HK-2 (cell line): ENCODE results near the gene ZNF821.
"Not testable (repeated sequence)": the region's sequence is repeated elsewhere in the genome, so short reads cannot be mapped to it uniquely, and the experiment has no call there.

Experiments used
- DNase-seq: peaks from one replicate; pipeline ENCODE4 v3.0.0-alpha.2; 2018; ENCODE audit not compliant: unreplicated experiment

ZNF821 gene

DNA sequence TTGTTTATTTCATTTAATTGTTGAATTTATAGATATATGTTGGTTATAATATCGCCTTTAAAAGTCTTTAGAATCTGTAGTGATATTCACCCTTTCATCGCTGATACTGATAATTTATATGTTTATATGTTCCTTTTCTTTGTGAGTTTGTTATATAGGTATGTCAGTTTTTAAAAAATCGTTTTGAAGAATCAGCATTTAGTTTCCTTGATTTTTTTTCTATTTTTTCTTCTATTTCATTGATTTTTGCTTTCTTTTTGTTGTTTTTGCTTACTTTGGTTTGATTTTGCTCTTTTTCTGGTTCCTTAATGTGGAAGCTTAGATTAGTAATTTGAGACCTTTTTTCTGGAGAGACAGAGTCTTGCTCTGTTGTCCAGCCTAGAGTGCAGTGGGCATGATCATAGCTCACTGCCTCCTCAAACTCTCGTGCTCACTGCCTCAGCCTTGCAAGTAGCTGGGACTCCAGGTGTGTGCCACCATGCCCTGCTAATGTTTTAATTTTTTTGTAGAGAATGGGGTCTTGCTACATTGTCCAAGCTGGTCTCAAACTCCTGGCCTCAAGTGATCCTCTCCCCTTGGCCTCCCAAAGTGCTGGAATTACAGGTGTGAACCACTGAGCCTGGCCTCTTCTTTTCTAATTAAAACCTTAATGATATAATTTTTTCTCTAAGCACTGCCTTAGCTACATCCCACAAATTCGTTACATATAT, 18.8 kb upstream of the ZNF821 start:
- no peak for DNase-seq

DNA sequence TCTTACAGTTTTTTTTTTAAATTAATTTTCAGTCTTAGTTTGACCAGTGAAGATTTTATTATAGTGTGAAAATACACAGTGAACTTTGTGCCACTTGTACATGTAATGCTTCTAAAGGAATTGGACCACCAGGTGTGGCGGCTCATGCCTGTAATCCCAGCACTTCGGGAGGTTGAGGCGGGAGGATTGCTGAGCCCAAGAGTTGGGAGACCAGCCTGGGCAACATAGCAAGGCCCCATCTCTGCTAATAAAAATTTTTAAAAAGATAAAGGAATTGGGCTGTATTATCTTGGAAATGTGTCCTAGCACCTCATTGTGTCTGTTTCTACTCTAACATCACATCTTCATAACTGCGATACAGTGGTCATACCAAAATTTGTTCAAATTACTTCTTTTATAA, 15.2 kb upstream of the ZNF821 start:
- DNase-seq, result no peak

DNA sequence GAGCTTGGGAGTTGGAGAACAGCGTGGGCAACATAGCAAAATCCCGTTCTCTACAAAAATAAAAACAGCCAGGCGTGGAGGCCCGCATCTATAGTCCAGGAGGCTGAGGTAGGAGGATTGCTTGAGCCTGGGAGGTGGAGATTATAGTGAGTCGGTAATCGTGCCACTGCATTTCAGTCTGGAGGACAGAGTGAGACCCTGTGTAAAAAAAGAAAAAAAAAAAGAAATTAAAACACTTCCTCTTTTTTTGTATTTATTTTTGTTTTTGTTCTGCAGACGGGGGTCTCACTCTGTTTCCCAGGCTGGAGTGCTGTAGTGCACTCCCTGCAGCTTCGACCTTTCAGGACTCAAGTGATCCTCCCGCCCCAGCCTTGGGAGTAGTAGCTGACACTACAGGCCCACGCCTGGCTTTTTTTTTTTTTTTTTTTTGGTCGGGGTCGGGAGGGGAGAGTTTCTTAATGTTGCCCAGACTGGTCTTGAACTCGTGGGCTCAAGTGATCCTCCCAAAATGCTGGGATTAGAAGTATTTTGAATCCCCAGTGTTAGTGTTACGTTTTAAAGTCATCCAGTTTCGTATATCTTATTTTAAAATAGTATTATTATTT, 12.9 kb upstream of the ZNF821 start:
- no peak for DNase-seq

DNA sequence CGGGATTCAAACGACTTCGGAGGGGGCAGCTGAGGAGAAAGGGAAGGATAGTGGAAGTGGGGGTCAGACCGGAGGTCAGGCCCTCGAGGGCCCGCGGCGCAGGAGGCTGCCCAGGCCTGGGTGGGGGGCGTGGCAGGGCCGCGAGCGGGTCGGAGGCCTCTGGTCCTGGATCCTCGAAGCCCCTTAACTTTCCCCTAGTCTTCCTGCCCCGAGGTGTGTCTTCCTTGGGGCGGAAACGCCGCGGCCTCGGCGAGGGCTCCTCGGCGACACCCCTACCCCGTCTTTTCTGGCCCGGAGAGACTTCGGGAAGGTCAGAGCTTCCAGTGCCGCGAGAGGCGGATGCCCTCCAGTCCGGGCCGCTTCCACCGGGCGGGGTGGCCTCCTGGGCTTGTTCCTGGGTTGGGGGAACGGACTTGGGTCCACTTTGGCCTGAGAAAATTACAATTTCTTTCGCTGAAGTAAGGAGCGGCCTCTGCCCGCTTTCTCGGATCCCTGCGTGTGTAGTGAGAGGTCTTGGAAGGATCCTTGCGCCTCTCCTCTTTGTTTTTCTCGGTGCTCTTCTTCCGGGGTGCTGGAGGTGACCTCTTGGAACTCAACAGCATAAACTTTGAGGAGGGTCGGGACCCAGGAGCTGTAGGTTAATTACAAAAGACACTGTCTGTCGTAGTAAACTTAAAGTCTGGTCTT, 11.8 kb upstream of the ZNF821 start:
- DNase-seq, result peak; percentile 59

DNA sequence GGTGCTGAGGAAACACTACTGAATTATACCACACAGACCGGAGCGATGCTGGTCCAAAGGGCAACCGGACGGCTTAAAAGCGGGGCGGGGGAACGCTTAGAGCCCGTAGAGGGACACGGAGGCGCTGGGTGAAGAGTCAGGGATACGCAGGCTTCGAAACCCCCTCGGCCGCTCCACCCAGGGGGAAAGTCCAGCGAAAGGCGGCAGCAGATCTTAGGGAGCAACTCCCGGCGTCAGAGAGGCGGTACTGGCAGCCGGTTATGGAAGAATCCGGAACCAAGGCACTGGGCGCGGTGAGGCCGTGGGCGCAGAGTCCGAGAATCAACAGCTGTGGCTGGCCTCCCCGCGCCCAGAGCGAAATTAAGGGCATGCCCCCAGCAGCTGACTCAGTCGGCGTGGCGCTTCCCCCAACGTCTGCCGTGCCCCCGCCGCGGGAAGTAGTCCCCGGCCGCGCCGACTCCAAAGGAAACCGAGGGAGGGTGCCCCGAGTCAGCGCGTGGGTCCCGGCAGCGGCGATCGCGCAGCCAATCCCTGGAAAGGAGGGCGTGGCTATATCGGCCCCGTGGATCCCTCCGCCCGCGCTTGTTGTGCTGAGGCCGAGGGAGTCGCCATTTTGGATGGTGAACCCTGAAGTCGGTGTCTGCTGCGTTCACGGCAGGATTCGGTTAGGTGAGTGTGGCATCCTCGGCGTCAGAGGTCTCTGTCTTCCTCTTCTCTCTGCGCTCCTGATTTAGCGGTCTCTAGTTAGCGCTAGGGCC, 11.1 kb upstream of the ZNF821 start, which contains the start of gene IST1:
IST1 (plus strand) TSS at position 611 of the 758 bp plus-strand sequence. CDS start 20,110 bp downstream, outside the sequence.
- DNase-seq, result peak; percentile 99

DNA sequence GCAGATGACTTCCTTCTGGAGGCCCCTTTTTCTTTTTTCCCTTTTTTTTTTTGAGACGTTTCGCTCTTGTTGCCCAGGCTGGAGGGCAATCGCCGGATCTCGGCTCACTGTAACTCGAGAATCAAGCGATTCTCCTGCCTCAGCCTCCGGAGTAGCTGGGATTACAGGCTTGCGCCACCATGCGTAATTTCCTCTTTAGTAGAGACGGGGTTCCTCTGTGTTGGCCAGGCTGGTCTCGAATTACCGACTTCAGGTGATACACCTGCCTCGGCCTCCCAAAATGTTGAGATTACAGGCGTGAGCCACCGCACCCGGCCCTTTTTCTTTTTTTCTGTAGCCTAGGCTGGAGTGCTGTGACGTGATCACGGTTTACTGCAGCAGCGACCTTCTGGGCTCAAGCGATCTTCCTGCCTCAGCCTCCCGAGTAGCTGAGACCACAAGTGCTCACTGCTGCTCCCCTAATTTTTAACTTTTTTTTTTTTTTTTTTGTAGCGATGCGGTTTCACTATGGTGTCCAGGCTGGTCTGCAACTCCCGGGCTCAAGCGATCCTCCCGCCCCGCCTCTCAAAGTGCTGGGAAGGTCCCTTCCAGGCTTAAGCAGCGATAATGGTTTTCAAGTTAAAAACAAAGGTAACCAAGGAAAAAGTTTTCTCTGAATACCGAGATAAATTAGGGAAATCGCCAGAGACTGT, 10.4 kb upstream of the ZNF821 start:
- peak; percentile 49 for DNase-seq

DNA sequence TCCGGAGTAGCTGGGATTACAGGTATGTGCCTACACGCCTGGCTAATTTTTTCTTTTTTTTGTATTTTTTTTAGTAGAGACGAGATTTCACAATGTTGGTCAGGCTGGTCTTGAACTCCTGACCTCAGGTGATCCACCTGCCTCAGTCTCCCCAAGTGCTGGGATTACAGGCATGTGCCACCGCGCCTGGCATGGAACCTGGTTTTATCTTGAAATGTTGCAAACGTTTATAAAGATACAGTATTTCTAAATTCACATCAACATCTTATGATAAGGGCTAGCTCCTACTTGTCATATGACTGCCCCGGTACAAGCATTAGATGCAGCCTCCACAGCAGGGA, 9.9 kb upstream of the ZNF821 start:
- no peak for DNase-seq

DNA sequence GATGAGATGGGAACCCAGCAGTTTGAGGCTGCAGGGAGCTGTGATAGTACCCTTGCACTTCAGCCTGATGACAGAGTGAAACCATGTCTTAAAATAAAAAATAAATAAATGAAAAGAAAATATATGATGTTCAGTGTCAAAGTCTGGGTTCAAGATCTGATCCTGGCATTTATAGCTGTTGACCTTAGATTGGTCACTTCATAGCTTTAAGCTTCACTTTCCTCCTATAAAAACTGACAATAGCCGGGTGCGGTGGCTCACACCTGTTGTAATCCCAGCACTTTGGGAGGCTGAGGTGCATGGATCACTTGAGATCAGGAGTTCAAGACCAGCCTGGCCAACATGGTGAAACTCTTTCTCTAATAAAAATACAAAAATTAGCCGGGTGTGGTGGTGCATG, 5.2 kb upstream of the ZNF821 start:
- DNase-seq, result no peak

DNA sequence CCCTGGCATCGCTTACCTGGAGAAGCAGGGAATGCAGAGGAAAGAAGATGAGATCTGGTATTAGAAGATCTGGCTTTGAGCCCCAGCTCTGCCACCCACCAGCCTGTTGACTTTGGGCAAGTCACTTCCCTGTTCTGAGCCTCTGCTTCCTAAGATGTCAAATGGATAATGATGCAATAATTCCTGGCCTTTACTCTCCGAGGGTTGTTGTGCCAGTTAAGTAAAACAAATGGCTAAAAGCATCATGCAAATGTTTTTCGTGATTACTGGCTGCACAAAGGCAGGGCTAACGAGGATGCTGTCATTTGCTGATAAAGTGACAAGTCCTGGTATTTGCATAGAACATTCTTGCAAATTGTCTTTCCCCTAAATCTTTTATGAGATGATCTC, 1.3 kb upstream of the ZNF821 start:
- DNase-seq, result no peak

GRCh38 chr16:71883168-71883848, 674 bp downstream of the ZNF821 start:
- peak; percentile 41 for DNase-seq

DNA sequence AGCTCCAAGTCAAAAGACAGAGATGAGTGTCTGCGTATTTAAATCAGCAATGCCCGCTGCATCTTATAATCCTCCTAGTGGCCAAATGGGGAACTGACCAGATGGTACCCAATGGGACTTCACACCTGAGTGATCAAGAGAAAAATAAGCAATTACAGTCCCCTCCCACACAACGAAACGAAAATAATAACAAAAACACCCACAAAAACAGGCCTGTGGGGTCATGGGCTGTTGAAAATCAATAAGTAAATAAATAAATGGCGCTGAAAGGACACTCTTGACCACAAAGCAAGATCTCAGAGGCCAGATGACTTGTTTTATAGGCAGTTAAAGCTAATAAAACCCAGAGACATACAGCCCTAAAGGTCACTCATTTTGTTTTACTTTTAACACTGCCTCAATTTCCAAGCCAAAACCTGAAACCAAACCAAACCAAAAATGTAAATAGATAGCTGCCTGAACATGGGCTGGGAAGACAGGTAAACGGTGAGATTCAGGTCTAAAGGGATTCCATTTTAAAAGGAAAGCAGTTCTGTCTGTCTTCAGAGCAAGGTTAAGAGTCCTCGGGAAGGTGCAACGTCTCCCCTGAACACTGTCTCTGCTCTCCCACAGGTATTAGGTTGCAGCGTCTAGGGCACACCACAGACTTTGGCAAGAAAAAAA, 1.3 kb downstream of the ZNF821 start:
- DNase-seq, result peak; percentile 47

GRCh38 chr16:71880176-71880575, 3.8 kb downstream of the ZNF821 start:
- DNase-seq, result no peak

DNA sequence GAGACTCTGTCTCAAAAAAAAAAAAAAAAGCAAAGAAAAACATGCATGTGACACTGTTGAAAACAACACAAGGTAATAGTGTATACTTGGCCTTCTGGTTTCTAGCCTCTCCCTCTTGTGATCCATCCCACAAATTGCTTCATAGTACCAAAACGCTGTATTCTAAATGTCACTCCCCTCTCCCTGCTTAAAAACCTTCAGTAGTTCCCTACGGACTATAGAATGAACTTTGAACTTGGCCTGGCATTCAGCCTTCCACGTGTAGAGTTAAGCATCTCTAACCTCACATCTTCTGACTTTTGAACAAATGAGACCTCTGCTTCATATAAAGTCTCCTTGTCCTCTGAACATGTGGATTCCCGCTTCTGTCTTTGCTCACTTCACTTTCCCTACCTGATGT, 5.1 kb downstream of the ZNF821 start:
- DNase-seq, result no peak

DNA sequence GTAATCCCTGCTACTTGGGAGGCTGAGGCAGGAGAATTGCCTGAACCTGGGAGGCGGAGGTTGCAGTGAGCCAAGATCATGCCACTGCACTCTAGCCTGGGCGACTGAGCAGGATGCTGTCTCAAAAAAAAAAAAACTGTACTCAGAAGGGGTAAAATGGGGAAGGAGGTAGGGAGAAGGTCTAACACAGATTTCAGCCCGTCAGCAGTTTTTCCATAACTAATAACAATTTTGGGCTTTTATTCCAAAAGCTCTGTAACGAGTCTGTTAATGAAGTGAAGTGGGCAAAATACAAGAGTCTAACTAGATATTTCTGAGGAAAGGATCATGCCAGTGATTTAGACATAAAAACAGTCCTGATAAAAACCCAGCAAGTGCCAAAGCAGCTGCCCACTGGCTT, 10.8 kb downstream of the ZNF821 start:
- no peak for DNase-seq

DNA sequence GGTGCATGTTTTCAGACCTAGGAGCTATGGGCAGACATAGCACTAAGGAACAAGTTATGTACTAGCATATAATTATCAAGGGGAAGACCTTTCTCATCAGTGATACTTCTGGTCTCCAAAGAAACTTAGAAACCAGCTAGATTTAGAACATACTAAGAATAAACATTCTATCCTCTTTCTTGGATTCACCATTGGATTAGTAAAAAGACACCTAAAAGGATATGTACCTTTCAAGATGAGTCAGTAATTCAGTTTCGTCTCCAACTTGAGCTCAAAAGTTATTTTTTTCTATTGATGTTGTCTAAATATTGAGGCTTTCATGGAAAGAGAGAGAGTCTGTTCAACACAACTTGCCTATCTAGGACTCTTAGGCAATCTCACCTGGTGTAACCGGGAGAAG, 13.2 kb downstream of the ZNF821 start:
- DNase-seq, result no peak

DNA sequence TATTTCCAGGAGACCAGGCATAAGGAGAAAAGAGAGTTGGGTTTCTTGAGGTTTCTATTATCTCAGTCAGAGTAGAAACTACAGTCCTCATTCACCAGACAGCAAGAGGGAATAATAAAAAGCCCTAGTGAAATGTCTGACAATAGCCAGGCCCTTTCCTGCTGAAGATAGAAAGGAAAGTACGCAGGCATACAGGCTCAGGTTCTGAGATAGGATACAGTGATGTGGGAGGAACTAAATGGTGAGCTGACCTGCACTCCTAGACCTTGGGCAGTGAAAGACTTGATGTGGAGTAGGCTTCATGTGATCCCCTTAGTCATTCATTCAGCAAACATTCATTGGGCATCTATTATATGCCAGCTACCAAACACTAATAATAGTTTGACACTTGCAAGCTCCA, 14.9 kb downstream of the ZNF821 start:
- no peak for DNase-seq

DNA sequence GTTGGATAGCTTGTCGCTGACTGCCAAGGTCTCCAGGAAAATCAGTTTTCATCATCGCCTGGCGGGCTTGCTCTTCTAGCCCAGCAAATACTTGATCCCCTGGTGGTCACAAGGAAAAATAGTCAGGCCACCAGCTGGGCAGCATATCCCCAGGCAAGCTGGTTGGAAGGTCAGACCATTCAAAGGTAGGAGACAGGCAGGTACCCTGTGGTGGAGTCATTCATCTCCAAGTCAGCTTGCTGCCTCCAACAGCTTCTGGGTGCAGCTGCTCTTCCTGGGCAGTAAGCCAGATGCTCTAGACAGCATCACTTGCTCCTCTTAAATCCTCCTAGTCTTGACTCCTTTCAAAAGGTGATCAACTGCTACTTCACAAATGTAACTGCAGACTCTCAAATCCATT, 16.0 kb downstream of the ZNF821 start:
- no peak for DNase-seq

GRCh38 chr16:71867175-71867574, 16.8 kb downstream of the ZNF821 start:
- DNase-seq, result not testable (repeated sequence)

DNA sequence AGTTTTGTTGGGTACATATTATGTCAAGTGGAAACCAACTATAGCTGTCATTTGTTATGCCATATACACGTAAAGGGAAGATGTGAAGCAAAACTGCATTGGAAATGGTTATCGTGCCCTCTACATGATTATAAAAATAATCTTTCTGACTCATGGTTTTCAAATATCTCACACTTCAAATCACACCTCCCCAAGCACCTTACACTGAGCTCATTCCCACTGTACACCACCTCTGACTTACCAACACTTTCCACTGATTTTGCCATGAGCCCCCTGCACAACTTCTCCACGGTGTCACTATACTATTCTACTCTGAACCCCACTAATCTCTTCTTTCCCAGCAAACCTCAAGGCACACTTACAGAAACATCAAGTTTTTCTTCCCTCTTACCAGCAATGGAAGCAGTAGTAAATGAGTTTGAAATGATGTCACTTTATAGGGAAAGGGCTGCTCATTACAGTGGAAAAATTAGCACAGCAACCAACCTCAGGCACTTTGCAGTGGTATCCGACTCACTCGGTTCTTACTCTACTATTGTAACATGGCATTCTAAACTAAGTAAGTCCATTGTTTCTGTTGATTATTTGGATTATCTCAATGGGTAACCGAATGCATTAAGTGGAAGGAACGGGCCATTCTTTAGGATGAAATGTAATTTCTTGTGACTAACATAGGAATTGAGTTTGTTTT, 18.7 kb downstream of the ZNF821 start:
- no peak for DNase-seq

DNA sequence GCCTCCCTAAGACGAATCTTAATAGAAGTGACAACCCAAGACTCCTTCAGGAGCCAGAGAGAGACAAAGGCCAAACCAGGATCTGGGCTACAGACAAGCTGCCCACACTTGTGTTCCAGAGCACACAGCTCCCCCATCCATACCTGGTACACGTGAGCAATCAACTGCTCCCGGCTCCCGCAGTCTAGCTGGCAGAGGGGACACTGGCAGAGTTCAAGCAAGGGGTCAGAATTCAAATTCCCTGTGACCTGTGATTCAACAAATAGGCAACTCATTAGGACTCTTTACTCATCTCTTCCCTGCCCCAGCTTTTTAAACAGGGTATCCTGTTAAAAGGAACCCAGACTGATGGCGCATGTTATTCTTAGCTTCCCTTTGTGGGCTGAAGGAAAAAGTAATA, 20.0 kb downstream of the ZNF821 start:
- DNase-seq, result no peak
